Measurements from ENCODE around the gene NHLH1.
A peak's percentile ranks its signal among the peaks of the same experiment; 100 is the strongest.

NHLH1 gene

GRCh38 chr1:160359559-160360226, 7.2 kb upstream of the NHLH1 start:
- no peak for ATAC-seq

DNA sequence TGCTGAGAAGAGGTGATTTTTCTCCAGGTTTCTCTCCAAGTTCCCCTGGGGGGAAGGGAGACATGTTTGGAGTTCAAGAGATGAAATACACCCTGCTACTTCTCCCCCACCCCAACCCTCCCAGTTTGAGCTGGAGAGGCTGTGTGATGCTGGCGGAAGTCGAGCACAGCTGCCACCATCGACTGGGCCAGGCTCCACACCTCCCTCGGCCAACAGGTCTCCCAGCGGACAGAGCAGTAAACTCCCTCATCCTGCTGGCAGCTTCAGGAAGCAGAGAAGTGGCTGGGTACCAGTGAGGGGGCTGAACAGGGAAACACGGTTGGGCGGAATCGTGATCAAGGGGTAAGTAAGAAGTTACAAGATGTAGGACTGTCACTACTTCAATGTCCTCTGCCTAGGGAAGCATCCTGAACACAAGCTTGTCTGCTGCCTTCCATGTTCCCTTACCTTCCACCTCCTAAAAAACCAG, 6.6 kb upstream of the NHLH1 start:
- no peak for ATAC-seq

DNA sequence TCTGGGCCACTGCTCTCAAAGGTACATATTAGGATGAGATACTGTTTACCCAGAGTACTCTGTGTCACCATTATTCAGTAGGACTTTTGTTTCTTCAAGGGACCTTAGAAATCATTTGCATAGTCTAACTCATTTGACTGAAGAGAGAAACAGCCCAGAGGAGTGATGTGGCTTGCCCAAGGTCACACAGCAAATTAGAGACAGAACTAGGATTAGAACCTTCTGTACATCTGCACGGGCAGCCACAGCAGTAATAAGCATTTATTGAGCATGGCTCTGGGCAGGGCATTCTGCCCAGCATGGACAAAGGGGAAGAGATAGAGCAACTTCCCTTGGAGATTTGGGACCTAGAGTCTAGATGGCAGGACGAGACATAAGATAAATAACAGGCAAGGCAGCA, 5.7 kb upstream of the NHLH1 start:
- no peak for ATAC-seq

- no peak for ATAC-seq
Measured at GRCh38 chr1:160361814-160362167, 5.1 kb upstream of the NHLH1 start.

DNA sequence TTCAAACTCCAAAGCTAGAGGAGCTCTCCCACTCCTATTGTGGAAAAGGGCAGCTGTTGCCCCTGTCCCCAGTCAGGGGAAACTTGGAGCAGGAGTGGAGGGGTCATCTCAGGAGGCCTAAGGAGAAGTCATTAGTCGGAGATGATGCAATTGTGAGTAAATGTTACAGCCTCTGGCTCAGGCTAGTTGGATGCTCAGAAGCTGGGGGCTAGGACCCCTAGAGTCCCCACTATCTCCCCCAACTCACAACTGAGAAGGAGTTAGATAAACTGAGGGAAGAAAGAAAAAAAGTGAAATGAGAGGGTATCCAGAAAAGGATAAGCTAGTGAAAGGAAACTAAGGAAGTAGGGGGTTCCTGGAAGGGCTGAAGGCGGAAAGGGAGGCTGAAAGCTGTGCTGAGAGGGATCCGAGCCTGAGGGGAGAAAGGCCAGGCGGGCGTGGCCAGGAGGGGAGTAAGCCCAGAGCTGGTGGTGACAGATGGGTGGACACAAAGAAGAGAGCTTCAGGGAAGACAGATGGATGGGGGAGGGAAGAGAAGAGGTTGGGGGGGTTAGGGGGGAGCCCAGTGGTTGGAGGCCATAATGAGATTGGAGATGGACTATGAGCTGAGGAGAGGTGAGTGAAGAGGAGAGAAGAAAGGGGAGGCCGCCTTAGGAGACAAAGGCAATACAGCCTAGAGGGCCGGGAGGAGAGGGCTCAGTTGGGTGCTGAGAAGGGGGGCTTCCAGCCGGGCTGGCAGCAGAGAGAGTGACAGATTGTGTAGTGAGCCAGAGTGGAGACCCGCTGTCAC, 4.5 kb upstream of the NHLH1 start:
- ATAC-seq: no peak

DNA sequence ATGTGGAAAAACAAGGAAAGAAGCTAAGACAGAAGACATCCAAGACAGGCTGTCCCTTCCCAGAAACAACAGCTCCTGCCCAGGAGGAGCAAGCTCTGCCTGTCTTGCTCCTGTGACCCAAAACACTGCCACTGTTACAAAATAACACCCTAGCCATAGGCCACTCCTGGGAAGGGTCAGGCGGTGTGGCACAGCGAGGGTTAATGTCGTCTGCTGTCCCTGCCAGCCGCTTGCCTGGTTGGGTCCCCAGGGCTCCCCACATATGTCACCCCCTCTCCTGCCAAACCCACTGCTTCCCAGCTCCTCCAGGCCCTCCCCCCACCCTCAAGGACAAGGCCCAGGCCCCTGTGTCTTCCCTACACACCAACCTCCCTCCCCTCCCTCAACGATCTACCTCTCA, 3.9 kb upstream of the NHLH1 start:
- no peak for ATAC-seq

GRCh38 chr1:160363951-160364735, 2.7 kb upstream of the NHLH1 start:
- ATAC-seq: no peak

GRCh38 chr1:160365325-160365724, 1.5 kb upstream of the NHLH1 start:
- ATAC-seq: no peak

DNA sequence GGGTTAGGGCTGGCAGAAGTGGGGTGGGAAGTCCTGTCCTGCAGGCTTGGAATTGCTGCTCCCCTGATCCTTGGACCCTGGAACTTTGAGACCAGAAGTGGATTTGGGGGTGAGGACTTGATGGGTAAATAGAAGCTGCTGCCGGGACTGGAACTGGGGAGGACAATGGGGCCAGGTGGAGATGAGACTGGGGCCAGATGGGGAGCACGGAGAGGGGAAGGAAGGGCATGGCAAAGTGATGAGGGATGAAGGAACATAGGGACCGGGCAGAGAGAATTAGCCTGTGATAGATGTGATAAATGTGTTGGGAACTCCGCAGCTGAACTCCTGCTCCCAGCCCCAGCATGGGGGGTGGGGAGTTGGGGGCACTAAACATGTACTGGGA, 637 bp downstream of the NHLH1 start:
- no peak for ATAC-seq

GRCh38 chr1:160367934-160368923, 1.4 kb downstream of the NHLH1 start:
- no peak for ATAC-seq

DNA sequence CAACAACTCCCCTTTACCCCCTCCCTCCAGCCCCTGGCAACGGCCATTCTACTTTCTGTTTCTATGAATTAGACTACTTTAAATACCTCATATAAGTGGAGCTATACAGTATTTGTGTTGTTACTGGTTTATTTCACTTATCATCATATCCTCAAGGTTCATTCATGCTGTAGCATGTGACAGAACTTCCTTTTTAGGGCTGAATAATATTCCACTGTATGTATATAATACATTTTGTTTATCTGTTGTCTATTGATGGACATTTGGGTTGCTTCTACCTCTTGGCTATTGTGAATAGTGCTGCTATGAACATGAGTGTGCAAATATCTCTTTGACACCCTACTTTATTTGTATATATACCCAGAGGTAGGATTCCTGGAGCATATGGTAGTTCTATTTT, 2.2 kb downstream of the NHLH1 start:
- ATAC-seq: no peak

- no peak for ATAC-seq
Measured at GRCh38 chr1:160370561-160371345, 3.9 kb downstream of the NHLH1 start.

DNA sequence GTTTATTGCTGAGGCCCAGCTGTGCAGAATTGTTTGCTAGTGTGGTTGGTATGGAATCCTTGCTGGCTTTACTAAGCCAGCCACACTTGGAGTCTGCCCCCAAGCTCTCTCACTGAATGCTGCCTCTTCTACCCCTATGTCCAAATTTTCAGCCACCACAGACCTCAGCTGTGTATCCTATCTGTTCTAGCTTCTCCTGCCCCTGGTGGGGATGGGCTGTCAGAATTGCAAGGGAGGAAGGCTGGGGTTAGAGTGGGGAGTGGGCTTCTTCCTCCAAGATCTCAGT, 4.4 kb downstream of the NHLH1 start:
- ATAC-seq: no peak

- ATAC-seq: no peak
Measured at GRCh38 chr1:160371756-160372155, 4.9 kb downstream of the NHLH1 start.

DNA sequence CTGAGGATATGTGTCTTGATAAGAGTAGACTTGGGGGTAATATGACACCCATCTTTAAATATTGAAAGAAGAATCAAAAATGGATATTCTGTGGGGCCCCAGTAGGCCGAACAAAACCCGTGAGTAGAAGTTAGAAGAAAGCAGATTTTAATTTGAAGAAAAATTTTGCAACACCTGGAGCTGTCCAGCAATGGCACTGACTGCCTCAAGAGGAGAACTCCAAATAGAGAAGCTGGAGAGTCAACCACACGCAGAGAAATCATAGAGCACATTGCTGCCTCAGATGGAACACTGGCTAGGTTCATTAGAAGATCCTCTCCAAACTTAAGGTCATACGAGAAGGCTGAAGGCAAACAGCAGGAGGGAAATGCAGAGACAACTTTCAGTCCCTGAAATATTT, 6.8 kb downstream of the NHLH1 start:
- no peak for ATAC-seq

DNA sequence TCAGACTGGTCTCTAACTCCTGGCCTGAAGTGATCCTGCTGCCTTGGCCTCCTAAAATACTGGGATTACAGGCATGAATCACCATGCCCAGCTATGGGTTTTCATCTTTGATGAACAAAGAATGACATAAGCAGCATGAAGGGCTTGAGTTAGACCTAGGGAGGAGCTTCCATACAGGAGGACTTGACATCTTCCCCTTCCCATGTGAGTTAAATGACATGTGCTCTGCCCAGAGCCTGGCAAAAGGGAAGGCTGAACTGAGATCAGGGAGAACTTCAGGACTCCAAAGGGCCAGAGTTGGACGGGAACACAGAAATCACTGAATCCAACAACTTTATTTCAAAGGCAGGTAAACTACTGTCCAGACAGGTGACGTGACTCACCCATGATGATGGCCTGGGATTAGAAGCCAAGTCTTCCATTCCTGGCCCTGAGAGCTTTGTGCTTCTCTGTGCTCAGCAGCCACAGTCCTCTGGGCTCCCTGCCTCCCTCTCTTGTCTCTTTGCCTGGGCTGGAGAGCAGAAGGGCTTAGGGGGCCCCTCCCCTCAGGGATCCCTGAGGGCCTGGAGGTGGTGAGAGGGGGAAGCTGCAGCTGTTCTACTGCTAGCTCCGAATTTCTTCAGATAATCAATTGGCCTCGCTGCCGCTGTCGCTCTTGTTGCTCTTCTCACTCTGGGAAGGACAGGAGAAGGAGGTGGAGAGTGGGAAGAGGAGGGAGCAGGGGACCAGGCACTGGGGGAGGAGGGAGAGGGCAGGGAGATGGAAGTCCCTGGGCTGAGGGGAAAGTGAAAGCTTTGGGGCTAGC, 7.6 kb downstream of the NHLH1 start:
- ATAC-seq: no peak

DNA sequence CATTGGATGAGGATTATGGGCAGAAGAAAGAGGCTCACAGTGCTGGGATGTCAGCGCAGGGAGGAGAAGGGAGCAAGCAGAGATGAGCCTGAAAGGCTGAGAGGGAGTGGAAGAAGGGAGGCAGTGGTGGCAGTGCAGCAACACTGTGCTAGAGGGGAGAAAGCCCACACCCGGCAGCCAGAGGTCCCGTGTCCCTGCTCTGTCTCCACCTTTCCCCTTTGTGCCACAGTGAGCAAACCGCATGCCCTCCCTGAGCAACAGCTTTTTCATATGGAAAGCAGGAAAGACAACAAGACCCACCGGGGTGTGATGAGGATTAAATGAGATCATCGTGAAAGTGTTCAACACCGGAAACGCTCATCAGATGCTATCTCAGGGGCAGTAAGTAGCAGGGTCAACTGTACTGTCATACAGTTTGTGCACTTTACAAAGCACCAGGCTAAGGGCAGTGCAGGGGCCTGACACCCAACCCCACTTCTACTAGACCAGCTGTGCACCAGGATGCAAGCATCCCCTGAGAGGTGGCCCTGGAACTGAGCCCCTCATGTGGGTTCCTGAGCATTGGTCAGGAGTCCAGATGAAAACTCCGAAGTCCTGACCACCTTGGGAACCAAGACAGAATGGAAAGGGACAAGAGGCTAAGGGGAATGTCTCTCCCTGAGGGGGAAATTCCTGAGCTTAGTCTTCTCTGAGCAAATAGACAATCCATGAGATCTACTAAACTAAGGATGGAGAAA, 9.1 kb downstream of the NHLH1 start:
- ATAC-seq: peak; percentile 32 to 55

GRCh38 chr1:160376525-160377131, 9.8 kb downstream of the NHLH1 start:
- ATAC-seq: peak in 1 of 2 donors; percentile 63

GRCh38 chr1:160377585-160378206, 10.8 kb downstream of the NHLH1 start:
- ATAC-seq: no peak

Measured in activated CD4-positive, CD25-positive, alpha-beta regulatory T cell treated with anti-CD3 and anti-CD28 coated beads, Interleukin-2, amount 50 U/mL, for 24 hours (primary cell).